Mesenchymal stem cell (in vitro differentiated cells and primary cell): Measurements from ENCODE around the gene TBC1D16.

Experiments
- DNase-seq: peaks from one replicate; pipeline ENCODE4 v3.0.0-alpha.2; 2013
- H2AFZ ChIP-seq: one replicate; pipeline ENCODE4 v1.6.1; 2013; ENCODE audit warnings: low read depth, mild to moderate bottlenecking, control low read depth, inconsistent platforms, low read length, moderate library complexity
- H2AK5ac ChIP-seq: 2 replicates; pipeline ENCODE4 v1.6.1; 2013; ENCODE audit warnings: low read length, moderate library complexity, mild to moderate bottlenecking, inconsistent platforms; ENCODE audit not compliant: severe bottlenecking
- H2BK120ac ChIP-seq: one replicate; pipeline ENCODE4 v1.6.1; 2013; ENCODE audit warnings: low read depth, mild to moderate bottlenecking, inconsistent platforms, low read length, moderate library complexity
- H2BK12ac ChIP-seq, 2 experiments: one replicate each; pipeline ENCODE4 v1.6.1; 2013; ENCODE audit warnings: inconsistent platforms in 2 of 2, low read length in 2 of 2, mild to moderate bottlenecking in 2 of 2, moderate library complexity in 2 of 2, control low read depth in 1 of 2
- H2BK15ac ChIP-seq: one replicate; pipeline ENCODE4 v1.6.1; 2013; ENCODE audit warnings: mild to moderate bottlenecking, low read depth, inconsistent platforms; ENCODE audit not compliant: poor library complexity, severe bottlenecking
- H2BK5ac ChIP-seq: 2 replicates; pipeline ENCODE4 v1.6.1; 2013; ENCODE audit warnings: low read depth, mild to moderate bottlenecking, low read length, control low read depth, inconsistent platforms; ENCODE audit not compliant: poor library complexity, severe bottlenecking
- H3K14ac ChIP-seq, 2 experiments: one replicate each; pipeline ENCODE4 v1.6.1; 2013; ENCODE audit warnings: inconsistent platforms in 2 of 2, low read length in 2 of 2, control low read depth in 1 of 2, mild to moderate bottlenecking in 1 of 2, moderate library complexity in 1 of 2
- H3K18ac ChIP-seq, 2 experiments: one replicate each; pipeline ENCODE4 v1.6.1; 2013; ENCODE audit warnings: inconsistent platforms in 2 of 2, low read length in 2 of 2, control low read depth in 1 of 2, low read depth in 1 of 2, mild to moderate bottlenecking in 1 of 2
- H3K23ac ChIP-seq, 2 experiments: one replicate each; pipeline ENCODE4 v1.6.1; 2013; ENCODE audit warnings: inconsistent platforms in 2 of 2, low read length in 2 of 2, mild to moderate bottlenecking in 2 of 2, moderate library complexity in 2 of 2, control low read depth in 1 of 2
- H3K27ac ChIP-seq: 2 replicates; pipeline ENCODE4 v1.5.1; 2013; ENCODE audit warnings: mild to moderate bottlenecking, moderate library complexity, low read length, control low read depth, inconsistent platforms; ENCODE audit not compliant: poor library complexity, severe bottlenecking
- H3K27me3 ChIP-seq, 2 experiments: 2 replicates each; pipeline versions ENCODE4 v1.6.1 to v1.7.0; 2013; ENCODE audit warnings: low read length in 2 of 2, mild to moderate bottlenecking in 2 of 2, moderate library complexity in 2 of 2, control low read depth in 1 of 2, inconsistent platforms in 1 of 2; ENCODE audit not compliant: control insufficient read depth in 1 of 2, insufficient read depth in 1 of 2
- H3K36me3 ChIP-seq, 2 experiments: 2 replicates each; pipeline versions ENCODE4 v1.6.1 to v1.7.0; 2013; ENCODE audit warnings: low read length in 2 of 2, control low read depth in 1 of 2, inconsistent platforms in 1 of 2, low read depth in 1 of 2, mild to moderate bottlenecking in 1 of 2; ENCODE audit not compliant: insufficient read depth in 2 of 2, control insufficient read depth in 1 of 2
- H3K4ac ChIP-seq, 2 experiments: one replicate each; pipeline ENCODE4 v1.6.1; 2013; ENCODE audit warnings: inconsistent platforms in 2 of 2, low read length in 2 of 2, mild to moderate bottlenecking in 2 of 2, moderate library complexity in 2 of 2, control low read depth in 1 of 2, low read depth in 1 of 2
- H3K4me1 ChIP-seq: 2 replicates; pipeline ENCODE4 v1.6.1; 2013; ENCODE audit warnings: low read depth, low read length, control low read depth; ENCODE audit not compliant: control insufficient read depth, insufficient read depth
- H3K4me2 ChIP-seq: 2 replicates; pipeline ENCODE4 v1.6.1; 2013; ENCODE audit warnings: low read length, mild to moderate bottlenecking, inconsistent platforms; ENCODE audit not compliant: poor library complexity, severe bottlenecking
- H3K4me3 ChIP-seq, 2 experiments: 2 replicates each; pipeline versions ENCODE4 v1.5.1 to v1.7.0; 2013; ENCODE audit warnings: low read length in 2 of 2, mild to moderate bottlenecking in 2 of 2, control low read depth in 1 of 2, low read depth in 1 of 2; ENCODE audit not compliant: insufficient read depth in 1 of 2
- H3K79me1 ChIP-seq: replicated peaks from 2 replicates; pipeline ENCODE4 v1.6.1; 2013; ENCODE audit warnings: mild to moderate bottlenecking, control low read depth, low read length, inconsistent platforms; ENCODE audit not compliant: poor library complexity, severe bottlenecking
- H3K9ac ChIP-seq: 2 replicates; pipeline ENCODE4 v1.7.0; 2013; ENCODE audit warnings: mild to moderate bottlenecking, low read length, moderate library complexity
- H3K9me3 ChIP-seq: 2 replicates; pipeline ENCODE4 v1.7.0; 2013; ENCODE audit warnings: mild to moderate bottlenecking, low read length; ENCODE audit not compliant: control insufficient read depth
- H4K8ac ChIP-seq: one replicate; pipeline ENCODE4 v1.6.1; 2013; ENCODE audit warnings: inconsistent platforms, mild to moderate bottlenecking, low read length, moderate library complexity
- H4K91ac ChIP-seq: one replicate; pipeline ENCODE4 v1.6.1; 2013; ENCODE audit warnings: mild to moderate bottlenecking, low read length, inconsistent platforms
- WGBS: methylation state at CpG from one replicate; pipeline ENCODE4 v1.1.7; 2013; ENCODE audit warnings: mixed read lengths; 5-methylcytosine and 5-hydroxymethylcytosine counted together

TBC1D16 gene

DNA sequence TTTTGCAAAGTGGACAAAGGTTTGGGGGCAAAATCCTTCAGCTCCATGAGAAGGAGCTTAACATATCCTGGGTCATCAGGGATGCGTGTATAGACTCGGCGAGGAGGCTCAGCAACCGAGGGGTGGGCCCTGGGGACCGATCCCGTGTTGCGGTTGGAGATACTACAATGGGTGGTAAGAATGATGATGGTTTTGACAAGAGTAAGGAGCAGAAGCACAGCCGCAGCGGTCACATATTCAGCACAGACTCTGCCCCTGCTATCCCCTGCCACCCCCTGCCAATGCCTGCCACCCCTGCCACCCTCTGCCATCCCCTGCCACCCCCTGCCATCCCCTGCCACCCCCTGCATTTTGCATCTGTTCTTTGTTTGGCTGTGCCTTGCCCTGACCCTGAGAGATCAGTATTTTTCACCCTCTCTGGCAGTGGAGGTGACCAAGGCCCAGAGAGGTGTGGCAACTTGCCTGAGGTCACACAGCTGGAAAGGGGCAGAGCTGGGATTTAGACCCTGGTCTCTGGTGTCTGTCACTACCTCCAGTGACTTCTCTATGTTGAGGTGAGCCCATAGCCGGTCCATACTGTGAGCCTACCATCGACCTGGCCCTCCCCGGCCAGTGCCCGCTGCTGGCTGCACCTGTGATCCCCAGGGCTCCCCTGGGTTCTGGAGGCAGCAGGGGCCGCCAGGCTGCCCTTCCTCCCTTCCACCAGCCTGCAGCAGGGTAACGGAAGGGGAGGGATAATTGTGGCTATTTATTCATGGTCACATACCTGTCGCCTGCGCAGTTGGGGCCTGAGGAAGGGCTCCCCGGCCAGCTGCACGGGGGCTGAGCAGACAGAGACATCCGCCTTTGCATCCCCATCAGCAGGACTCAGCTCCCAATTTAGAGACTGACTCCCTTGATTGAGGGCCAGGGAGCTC lies 121.5 kb downstream of the TBC1D16 start:
- Histone ChIP-seq H2BK12ac (no peak overlapping the region), H2AFZ (no peak overlapping the region), H4K91ac (no peak overlapping the region), H3K4me1 (peaks cover 6% of the 10 kb centered on the region), H4K8ac (no peak overlapping the region), H3K14ac (no peak overlapping the region), H3K18ac (no peak overlapping the region), H3K4me3 (peak overlapping the region in 1 of 2 experiments; percentile 11), H3K27me3 (peaks cover 56 to 94% of the 10 kb centered on the region in 2 experiments), H3K36me3 (no peaks in the 10 kb centered on the region), H2BK5ac (no peak overlapping the region), H2BK15ac (no peak overlapping the region), H3K4ac (no peak overlapping the region), H2AK5ac (no peak overlapping the region), H3K23ac (no peak overlapping the region), H3K9me3 (no peaks in the 10 kb centered on the region), H2BK120ac (no peak overlapping the region), H3K9ac (no peak overlapping the region), H3K79me1 (no peaks in the 10 kb centered on the region), H3K27ac (no peak overlapping the region), H3K4me2 (no peak overlapping the region)
- 88% methylated on average over 19 of the region's 20 CpGs for WGBS
- no peak for DNase-seq

DNA sequence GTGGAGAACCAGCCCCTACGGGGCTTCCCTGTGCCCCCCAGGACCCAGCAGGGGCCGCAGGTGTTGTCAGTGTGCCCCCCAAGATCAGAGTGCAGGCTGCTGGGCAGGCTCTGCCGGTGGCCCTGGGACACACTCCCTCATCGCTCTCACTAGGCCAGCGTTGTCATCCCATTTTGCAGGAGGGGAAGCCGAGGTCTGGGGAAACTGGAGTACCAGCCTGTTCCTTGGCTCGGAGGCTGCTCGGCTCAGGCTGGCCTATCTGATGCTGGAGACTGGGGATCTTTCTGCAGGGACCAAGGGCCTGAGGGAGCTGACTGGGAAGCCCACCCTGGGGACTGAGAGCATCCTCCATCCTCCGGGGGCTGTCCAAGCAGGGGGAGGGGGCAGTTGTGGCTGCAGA lies 122.2 kb downstream of the TBC1D16 start:
- no peak overlapping the region for H4K8ac ChIP-seq

DNA sequence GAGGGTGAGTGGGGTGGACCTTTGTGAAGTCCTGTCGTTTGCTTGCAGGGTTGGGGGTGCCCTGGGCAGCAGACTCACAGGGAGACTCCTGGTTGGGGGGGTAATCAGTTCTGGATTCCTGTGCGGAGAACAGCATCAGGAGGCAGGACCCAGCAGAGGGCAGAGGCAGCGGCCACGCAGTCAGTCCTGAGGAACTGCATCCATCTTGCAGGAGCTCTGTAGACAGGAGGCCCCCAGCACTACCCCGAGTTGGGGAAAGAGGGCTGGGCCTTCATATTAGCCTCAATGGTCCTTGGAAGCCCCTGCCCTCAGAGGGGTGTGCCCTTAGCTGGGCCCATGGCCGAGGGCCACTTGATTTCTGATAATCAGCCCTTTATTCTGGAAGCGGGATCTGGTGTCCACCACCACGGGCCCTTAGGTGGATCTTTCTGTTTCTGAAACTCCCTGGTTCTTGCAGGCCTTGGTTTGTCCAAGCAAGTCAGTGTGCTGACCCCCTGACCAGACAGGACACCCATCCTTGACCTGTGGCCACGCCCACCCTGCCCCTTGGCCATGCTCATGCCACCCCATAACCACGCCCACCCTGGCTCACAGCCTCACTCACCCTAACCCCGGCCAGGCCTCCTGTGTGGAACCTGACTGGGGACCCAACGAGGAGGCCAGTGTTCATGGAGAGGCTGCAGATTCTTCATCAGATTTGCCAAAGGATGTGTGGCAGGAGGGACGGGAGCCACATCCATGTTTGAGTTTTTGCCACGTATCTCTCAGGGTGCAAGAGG lies 122.9 kb downstream of the TBC1D16 start:
- Histone ChIP-seq H4K8ac (no peak overlapping the region), H4K91ac (no peak overlapping the region), H2BK15ac (no peak overlapping the region), H3K79me1 (no peaks in the 10 kb centered on the region), H3K27me3 (peaks cover 43 to 83% of the 10 kb centered on the region in 2 experiments), H2BK5ac (no peak overlapping the region), H3K4me1 (peaks cover 6% of the 10 kb centered on the region), H3K14ac (no peak overlapping the region), H3K9me3 (no peaks in the 10 kb centered on the region), H3K36me3 (no peaks in the 10 kb centered on the region), H3K4me3 (no peak overlapping the region), H2BK12ac (no peak overlapping the region), H3K9ac (no peak overlapping the region), H3K4ac (no peak overlapping the region), H3K18ac (no peak overlapping the region), H2BK120ac (no peak overlapping the region), H3K27ac (no peak overlapping the region), H2AFZ (no peak overlapping the region), H3K4me2 (no peak overlapping the region), H3K23ac (no peak overlapping the region), H2AK5ac (no peak overlapping the region)
- WGBS = 81% methylated on average over 14 of the region's 14 CpGs
- no peak for DNase-seq

More for the DNA sequence above, 122.2 kb downstream of the TBC1D16 start:
- no peak overlapping the region for H3K4me3 ChIP-seq
- H2AFZ ChIP-seq = no peak overlapping the region
- H2BK15ac ChIP-seq = no peak overlapping the region
- no peaks in the 10 kb centered on the region for H3K79me1 ChIP-seq
- H3K18ac ChIP-seq = no peak overlapping the region
- H2BK5ac ChIP-seq = no peak overlapping the region
- no peak overlapping the region for H3K4me2 ChIP-seq
- WGBS = 91% methylated on average over 9 of the region's 9 CpGs
- no peak for DNase-seq
- no peak overlapping the region for H2BK12ac ChIP-seq
- no peak overlapping the region for H3K14ac ChIP-seq
- peaks cover 6% of the 10 kb centered on the region for H3K4me1 ChIP-seq
- H2BK120ac ChIP-seq = no peak overlapping the region
- H3K4ac ChIP-seq = no peak overlapping the region
- H3K27me3 ChIP-seq = peaks cover 49 to 90% of the 10 kb centered on the region in 2 experiments
- no peak overlapping the region for H3K23ac ChIP-seq
- H2AK5ac ChIP-seq = no peak overlapping the region
- H3K9me3 ChIP-seq = no peaks in the 10 kb centered on the region
- H3K9ac ChIP-seq = no peak overlapping the region
- H4K91ac ChIP-seq = no peak overlapping the region
- no peak overlapping the region for H3K27ac ChIP-seq
- H3K36me3 ChIP-seq = no peaks in the 10 kb centered on the region
